Upper lobe of left lung (tissue), 4 donors: ENCODE results near the gene NSMF.

ENCODE experiments used
- EP300 ChIP-seq, 4 donors: sonication (generic); formaldehyde crosslinking; IDR thresholded peaks; one replicate each; pipeline ENCODE4 v1.5.1; 2017; ENCODE audit warnings: antibody characterized with exemption in 4 of 4, control low read depth in 2 of 4
- POLR2A ChIP-seq, 4 donors: fragments of 450-650 bp; IDR thresholded peaks; one replicate each; pipeline ENCODE4 v1.5.1; 2016 to 2017; ENCODE audit warnings: antibody characterized with exemption in 4 of 4, mild to moderate bottlenecking in 2 of 4
- TF ChIP-seq, protein P1 (sequence below), 6 experiments: fragments of 450-650 bp in 4 of 6; fragments of 200-600 bp in 2 of 6; sonication (generic) in 2 of 6; IDR thresholded peaks; one replicate each; pipeline ENCODE4 v1.5.1; 2016 to 2019; ENCODE audit warnings: antibody characterized with exemption in 6 of 6

- TF ChIP-seq, protein P1, sequence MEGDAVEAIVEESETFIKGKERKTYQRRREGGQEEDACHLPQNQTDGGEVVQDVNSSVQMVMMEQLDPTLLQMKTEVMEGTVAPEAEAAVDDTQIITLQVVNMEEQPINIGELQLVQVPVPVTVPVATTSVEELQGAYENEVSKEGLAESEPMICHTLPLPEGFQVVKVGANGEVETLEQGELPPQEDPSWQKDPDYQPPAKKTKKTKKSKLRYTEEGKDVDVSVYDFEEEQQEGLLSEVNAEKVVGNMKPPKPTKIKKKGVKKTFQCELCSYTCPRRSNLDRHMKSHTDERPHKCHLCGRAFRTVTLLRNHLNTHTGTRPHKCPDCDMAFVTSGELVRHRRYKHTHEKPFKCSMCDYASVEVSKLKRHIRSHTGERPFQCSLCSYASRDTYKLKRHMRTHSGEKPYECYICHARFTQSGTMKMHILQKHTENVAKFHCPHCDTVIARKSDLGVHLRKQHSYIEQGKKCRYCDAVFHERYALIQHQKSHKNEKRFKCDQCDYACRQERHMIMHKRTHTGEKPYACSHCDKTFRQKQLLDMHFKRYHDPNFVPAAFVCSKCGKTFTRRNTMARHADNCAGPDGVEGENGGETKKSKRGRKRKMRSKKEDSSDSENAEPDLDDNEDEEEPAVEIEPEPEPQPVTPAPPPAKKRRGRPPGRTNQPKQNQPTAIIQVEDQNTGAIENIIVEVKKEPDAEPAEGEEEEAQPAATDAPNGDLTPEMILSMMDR (IDR thresholded peaks at IDR 0.05) = no peak
- TF ChIP-seq EP300 (IDR thresholded peaks at IDR 0.05) (no peak), POLR2A (IDR thresholded peaks at IDR 0.05) (no peak)
Measured at GRCh38 chr9:137449931-137450538, 9.1 kb downstream of the NSMF start.
